ENCODE data around the gene CAMK1D.
"Not testable (repeated sequence)": the region's sequence is repeated elsewhere in the genome, so short reads cannot be mapped to it uniquely, and the experiment has no call there.

The CAMK1D gene

GRCh38 chr10:12848439-12849173 lies 499.3 kb downstream of the CAMK1D start:
- no peak for DNase-seq (ENCODE audit: low read depth in 2 of 2)

- no peak for DNase-seq (ENCODE audit: low read depth in 2 of 2)
Observed at GRCh38 chr10:12849319-12850181, 500.2 kb downstream of the CAMK1D start.

- no peak for DNase-seq (ENCODE audit: low read depth in 2 of 2)
Observed at GRCh38 chr10:12852687-12853086, 503.3 kb downstream of the CAMK1D start.

DNA sequence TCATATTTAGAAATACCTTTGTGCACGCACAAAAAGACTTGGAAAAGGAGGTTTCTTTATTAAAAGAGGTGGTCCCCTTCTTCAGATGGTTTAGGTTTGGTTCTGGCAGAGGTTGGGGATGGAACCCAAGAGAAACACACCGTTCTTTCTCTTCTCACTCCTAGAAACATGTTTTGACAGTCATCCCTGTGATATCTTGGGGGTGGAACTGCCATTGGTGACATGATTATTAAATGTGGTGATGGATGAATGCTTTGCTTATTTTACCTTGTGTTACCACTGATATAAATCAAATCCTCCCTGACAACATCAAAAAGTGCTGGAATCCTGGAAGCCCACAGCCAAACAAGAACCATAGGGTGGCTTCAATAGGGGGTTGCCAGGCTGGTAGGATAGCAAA lies 505.6 kb downstream of the CAMK1D start:
- DNase-seq (ENCODE audit: low read depth in 2 of 2) = no peak

DNA sequence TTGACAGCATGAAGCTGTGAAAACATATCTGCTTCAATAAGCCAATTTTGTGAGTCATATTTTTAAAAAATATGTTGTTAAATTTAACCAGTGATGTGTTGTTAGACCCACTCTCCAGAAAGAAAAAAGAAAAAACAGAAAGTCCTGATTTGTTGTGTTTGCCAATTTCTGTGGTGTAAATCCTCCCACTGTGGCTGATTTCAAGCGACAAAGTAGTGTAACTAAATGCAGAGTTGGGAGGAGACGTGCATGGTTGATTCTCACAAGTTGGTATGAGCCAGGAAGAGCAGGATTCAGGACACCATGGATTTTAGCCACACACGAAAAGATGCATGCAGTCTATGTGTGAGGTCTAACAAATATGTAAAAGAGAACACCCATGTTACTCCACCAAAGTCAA lies 513.1 kb downstream of the CAMK1D start:
- no peak for DNase-seq (ENCODE audit: low read depth in 2 of 2)

DNA sequence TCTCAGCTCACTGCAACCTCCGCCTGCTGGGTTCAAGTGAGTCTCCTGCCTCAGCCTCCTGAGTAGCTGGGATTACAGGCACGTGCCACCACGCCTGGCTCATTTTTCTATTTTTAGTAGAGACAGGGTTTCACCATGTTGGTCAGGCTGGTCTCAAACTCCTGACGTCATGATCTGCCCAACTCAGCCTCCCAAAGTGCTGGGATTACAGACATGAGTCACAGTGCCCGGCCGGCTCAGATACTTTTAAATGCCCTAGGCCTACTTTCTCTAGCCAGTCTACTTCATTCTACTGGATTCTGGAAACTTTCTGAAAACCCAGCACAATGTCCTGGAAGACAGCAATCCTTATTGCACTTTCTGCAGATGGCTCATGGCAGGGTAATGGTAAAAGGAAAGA lies 516.2 kb downstream of the CAMK1D start:
- DNase-seq (ENCODE audit: low read depth in 2 of 2) = not testable (repeated sequence)

GRCh38 chr10:12868229-12868628 lies 518.9 kb downstream of the CAMK1D start:
- DNase-seq (ENCODE audit: low read depth in 2 of 2) = no peak

GRCh38 chr10:12869427-12869826 lies 520.1 kb downstream of the CAMK1D start:
- DNase-seq (ENCODE audit: low read depth in 2 of 2) = no peak

DNA sequence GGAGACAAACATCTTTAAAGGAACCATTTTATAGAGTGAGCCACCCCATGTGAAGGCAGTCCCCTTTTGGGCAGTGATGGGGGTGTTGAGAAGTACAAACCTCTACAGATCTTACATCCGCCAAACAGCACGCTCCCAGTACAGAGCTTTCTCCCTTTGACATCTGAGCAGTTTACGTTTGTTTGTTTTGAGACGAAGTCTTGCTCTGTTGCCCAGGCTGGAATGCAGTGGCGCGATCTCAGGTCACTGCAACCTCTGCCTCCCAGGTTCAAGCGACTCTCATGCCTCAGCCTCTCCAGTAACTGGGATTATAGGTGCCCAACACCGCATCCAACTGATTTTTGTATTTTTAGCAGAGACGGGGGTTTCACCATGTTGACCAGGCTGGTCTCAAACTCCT lies 523.2 kb downstream of the CAMK1D start:
- DNase-seq (ENCODE audit: low read depth in 2 of 2) = no peak

GRCh38 chr10:12873172-12873571 lies 523.8 kb downstream of the CAMK1D start:
- DNase-seq (ENCODE audit: low read depth in 2 of 2) = no peak

- no peak for DNase-seq (ENCODE audit: low read depth in 2 of 2)
Observed at GRCh38 chr10:12874501-12874900, 525.2 kb downstream of the CAMK1D start.

DNA sequence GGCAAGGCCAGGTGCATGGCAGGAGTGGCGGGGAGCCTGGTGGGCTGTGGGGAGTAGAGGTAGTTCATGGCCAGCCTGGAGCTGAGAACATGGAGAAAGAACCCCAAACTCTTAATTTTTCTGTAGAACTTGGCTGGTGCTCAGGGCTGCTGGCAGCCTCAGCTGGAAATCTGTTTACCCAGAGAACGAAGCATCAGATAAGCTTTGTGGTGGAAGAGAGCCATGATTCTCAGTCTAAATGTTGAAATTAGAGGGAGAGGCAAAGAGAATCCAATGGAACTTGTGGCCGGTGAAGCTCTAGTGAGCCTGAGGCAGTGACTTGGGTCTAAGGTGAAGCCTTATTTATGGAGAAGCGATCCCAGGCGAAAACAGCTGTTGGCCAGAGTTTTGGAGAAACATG lies 525.8 kb downstream of the CAMK1D start:
- DNase-seq (ENCODE audit: low read depth in 2 of 2) = no peak

DNA sequence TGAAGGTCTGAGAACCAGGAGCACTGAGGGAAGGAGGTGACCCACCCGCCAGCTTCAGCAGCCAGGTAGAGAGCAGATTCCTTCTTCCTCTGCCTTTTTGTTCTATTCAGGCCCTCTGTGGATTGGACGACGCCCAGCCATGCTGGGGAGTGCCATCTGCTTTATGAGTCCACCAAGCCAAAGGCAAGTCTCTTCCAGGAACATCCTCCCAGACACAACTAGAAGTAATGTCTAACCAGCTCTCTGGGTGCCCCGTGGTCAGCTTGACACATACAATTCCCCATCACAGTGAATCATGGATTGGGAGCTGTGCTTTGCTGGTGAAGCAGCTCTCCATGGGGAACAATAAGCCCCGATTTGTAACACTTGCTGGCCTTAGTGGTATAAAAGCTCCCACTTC lies 526.9 kb downstream of the CAMK1D start:
- no peak for DNase-seq (ENCODE audit: low read depth in 2 of 2)

- DNase-seq (ENCODE audit: low read depth in 2 of 2) = no peak
Observed at GRCh38 chr10:12877150-12877549, 527.8 kb downstream of the CAMK1D start.

DNA sequence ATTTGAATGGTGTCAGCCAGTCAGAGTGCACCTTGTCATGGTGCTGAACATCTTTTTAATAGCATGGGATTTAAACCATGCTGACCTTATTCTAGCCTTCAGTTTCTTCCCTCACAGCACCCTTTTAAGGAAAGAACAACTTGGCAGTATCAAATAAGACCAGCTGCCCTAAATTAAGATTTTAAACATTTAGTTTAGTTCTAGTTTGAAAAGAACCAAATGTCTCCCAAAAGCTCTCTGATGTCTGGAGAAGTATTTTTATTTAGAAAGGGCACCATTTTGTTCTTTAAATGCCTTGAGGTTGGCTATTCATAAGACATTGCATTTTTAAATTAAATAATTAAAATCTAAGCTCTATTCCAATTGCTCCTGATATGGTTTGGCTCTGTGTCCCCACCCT lies 531.1 kb downstream of the CAMK1D start:
- DNase-seq (ENCODE audit: low read depth in 2 of 2) = no peak

DNA sequence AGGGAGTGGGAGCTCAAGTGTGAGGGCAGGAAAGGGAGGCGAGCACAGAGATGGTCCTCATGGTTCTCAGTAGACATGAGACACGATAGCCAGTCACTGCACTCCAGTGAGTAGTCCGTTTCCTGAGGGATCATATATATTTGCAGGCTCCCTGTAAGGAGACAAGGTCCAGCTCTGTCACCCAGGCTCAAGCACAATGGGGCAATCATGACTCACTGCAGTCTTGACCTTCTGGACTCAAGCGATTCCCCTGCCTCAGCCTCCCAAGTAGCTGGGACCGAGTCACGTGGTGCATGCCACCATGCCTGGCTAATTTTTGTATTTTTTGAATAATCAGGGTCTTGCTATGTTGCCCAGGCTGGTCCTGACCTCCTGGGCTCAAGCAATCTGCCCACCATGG lies 535.5 kb downstream of the CAMK1D start:
- DNase-seq (ENCODE audit: low read depth in 2 of 2) = no peak
